Measurements from ENCODE around the gene KRT38.

DNA sequence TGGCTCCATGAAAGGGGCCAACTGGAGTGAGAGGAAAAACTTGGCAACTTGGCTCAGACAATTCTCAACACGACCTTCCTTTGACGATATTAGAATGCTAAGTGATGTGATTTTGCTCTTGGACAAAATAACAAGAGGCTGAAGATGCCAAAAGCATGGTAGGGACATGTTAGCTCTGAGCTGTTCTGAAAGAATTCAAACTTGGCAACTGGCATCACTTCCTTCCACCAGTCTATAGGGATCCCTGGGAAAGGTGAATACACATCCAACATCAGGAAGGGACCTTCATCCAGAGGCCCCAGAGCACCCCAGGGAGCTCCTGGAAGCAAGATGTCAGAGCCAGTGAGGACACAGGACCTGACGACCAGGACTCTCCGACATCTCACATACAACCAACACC, 20.6 kb downstream of the KRT38 start:
- TF ChIP-seq, protein P1, sequence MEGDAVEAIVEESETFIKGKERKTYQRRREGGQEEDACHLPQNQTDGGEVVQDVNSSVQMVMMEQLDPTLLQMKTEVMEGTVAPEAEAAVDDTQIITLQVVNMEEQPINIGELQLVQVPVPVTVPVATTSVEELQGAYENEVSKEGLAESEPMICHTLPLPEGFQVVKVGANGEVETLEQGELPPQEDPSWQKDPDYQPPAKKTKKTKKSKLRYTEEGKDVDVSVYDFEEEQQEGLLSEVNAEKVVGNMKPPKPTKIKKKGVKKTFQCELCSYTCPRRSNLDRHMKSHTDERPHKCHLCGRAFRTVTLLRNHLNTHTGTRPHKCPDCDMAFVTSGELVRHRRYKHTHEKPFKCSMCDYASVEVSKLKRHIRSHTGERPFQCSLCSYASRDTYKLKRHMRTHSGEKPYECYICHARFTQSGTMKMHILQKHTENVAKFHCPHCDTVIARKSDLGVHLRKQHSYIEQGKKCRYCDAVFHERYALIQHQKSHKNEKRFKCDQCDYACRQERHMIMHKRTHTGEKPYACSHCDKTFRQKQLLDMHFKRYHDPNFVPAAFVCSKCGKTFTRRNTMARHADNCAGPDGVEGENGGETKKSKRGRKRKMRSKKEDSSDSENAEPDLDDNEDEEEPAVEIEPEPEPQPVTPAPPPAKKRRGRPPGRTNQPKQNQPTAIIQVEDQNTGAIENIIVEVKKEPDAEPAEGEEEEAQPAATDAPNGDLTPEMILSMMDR (IDR thresholded peaks at IDR 0.05), result no peak
- TF ChIP-seq POLR2A (IDR thresholded peaks at IDR 0.05) (no peak), EP300 (IDR thresholded peaks at IDR 0.05) (no peak)

Data from tibial nerve (tissue), 4 donors.